Activated naive CD4-positive, alpha-beta T cell treated with anti-CD3 and anti-CD28 coated beads for 36 hours (primary cell): ENCODE data around the gene SNAPIN. TPM values are rescaled to one million over a fixed set of nuclear protein-coding genes. Genes with fewer than 3 reads are reported as not detected.

Experiments used
- CTCF ChIA-PET: fragments of 350-600 bp; sonication (Branson Sonifier 250); formaldehyde crosslinking; loops from one replicate; lab custom pipeline; 2021; ENCODE audit warnings: antibody characterized with exemption; lab: Charles Lee
- DNase-seq: peaks from one replicate; pipeline ENCODE4 v3.0.0-alpha.2; 2020
- H3K27ac Mint-ChIP-seq: one replicate; pipeline ENCODE4 v1.8.0; 2021; ENCODE audit warnings: mild to moderate bottlenecking, mixed read lengths
- H3K27me3 Mint-ChIP-seq: one replicate; pipeline ENCODE4 v1.8.0; 2021; ENCODE audit warnings: low read depth, mixed read lengths
- H3K36me3 Mint-ChIP-seq: one replicate; pipeline ENCODE4 v1.8.0; 2021; ENCODE audit warnings: low read depth, mixed read lengths
- H3K4me1 Mint-ChIP-seq: one replicate; pipeline ENCODE4 v1.8.0; 2021; ENCODE audit warnings: low read depth, mixed read lengths
- H3K4me3 Mint-ChIP-seq: one replicate; pipeline ENCODE4 v1.8.0; 2021; ENCODE audit warnings: mild to moderate bottlenecking, moderate library complexity, mixed read lengths
- H3K9me3 Mint-ChIP-seq: one replicate; pipeline ENCODE4 v1.8.0; 2021; ENCODE audit warnings: mixed read lengths
- intact Hi-C: fragments of 100-400 bp; cut with micrococcal nuclease; formaldehyde crosslinking; loops from one replicate; pipeline ENCODE4 v1.15.1; 2023
- total RNA-seq, 2 experiments: library from RNA; stranded (reverse); gene quantifications; one replicate each; pipeline ENCODE4 v1.2.3, GENCODE V29; 2021

Gene SNAPIN
- total RNA-seq, 2 experiments from 2014 or later, result 24.4 to 26.2 TPM

- CTCF ChIA-PET, result interaction anchor here (0.7 to 6.3 kb wide), 8 partner anchors 9 to 105 kb away, joined by 3 to 43 read pairs (median 3); partner anchors contain the start of gene S100A13
- DNase-seq, result no peak
Measured at GRCh38 chr1:153615406-153615805, 43.1 kb upstream of the SNAPIN start.

GRCh38 chr1:153616144-153616916 is 42.2 kb upstream of the SNAPIN start, which contains the start of gene S100A14:
TSS of gene S100A14 (minus strand) at chr1:153616325. CDS start at chr1:153615858, 467 bp downstream.
- Mint-ChIP-seq H3K27ac (no peak within 1 kb of the TSS), H3K9me3 (no peaks in the 10 kb centered on the region), H3K4me3 (no peak within 1 kb of the TSS), H3K36me3 (no peaks in the 10 kb centered on the region), H3K4me1 (peaks cover 1% of the 10 kb centered on the region), H3K27me3 (no peaks in the 10 kb centered on the region)
- CTCF ChIA-PET, result interaction anchor here (0.6 to 6.3 kb wide), 6 partner anchors 11 to 106 kb away, joined by 3 to 43 read pairs (median 3); partner anchors contain the start of gene S100A13
- intact Hi-C loops, result no loop called here
- no peak for DNase-seq

More at GRCh38 chr1:153615406-153615805, 43.1 kb upstream of the SNAPIN start:
- Mint-ChIP-seq H3K4me1 (peaks cover 1% of the 10 kb centered on the region), H3K27ac (no peak overlapping the region), H3K4me3 (no peak overlapping the region), H3K27me3 (no peaks in the 10 kb centered on the region), H3K9me3 (no peaks in the 10 kb centered on the region), H3K36me3 (no peaks in the 10 kb centered on the region)
- intact Hi-C loops, result no loop called here

GRCh38 chr1:153616917-153617311 is 41.6 kb upstream of the SNAPIN start:
- CTCF ChIA-PET, result interaction anchor here (0.6 to 6.3 kb wide), 7 partner anchors 13 to 122 kb away, joined by 3 to 43 read pairs (median 4); no protein-coding TSS in a partner anchor
- H3K4me3 Mint-ChIP-seq, result no peak overlapping the region
- H3K27me3 Mint-ChIP-seq, result no peaks in the 10 kb centered on the region
- H3K27ac Mint-ChIP-seq, result no peak overlapping the region
- intact Hi-C loops, result loop anchor here (1.0 kb wide), 2 partner anchors 45 to 106 kb away; no protein-coding TSS in a partner anchor
- no peaks in the 10 kb centered on the region for H3K36me3 Mint-ChIP-seq
- H3K4me1 Mint-ChIP-seq, result peaks cover 1% of the 10 kb centered on the region
- no peaks in the 10 kb centered on the region for H3K9me3 Mint-ChIP-seq
- no peak for DNase-seq

GRCh38 chr1:153617663-153618062 is 40.8 kb upstream of the SNAPIN start:
- H3K4me3 Mint-ChIP-seq, result no peak overlapping the region
- no peaks in the 10 kb centered on the region for H3K27me3 Mint-ChIP-seq
- intact Hi-C loops, result loop anchor here (1.0 kb wide), 2 partner anchors 45 to 106 kb away; no protein-coding TSS in a partner anchor
- no peak overlapping the region for H3K27ac Mint-ChIP-seq
- no peaks in the 10 kb centered on the region for H3K9me3 Mint-ChIP-seq
- H3K36me3 Mint-ChIP-seq, result no peaks in the 10 kb centered on the region
- CTCF ChIA-PET, result interaction anchor here (0.6 to 6.3 kb wide), 9 partner anchors 13 to 149 kb away, joined by 3 to 43 read pairs (median 4); no protein-coding TSS in a partner anchor
- peak; percentile 72 for DNase-seq
- H3K4me1 Mint-ChIP-seq, result peaks cover 1% of the 10 kb centered on the region

DNA sequence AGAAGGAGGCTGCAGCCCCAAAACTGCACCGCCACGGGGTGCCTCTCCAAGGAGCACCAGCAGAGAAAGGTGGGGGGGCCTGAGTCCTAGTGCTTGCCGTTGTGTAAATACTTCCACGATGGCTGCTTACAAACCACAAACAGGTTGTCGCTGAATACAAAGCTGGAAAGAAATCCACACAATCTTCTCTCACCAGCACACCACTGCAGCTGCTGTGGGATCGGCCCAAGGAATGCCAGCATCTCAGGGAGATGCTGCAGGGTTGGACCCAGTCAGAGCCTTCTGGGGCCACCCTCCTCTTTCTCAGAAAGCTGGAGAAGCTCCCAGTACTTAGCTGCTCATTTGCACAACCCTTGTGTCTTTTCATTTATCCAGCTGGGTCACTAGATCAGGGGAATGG is 39.3 kb upstream of the SNAPIN start:
- H3K4me3 Mint-ChIP-seq, result no peak overlapping the region
- H3K4me1 Mint-ChIP-seq, result peaks cover 1% of the 10 kb centered on the region
- no peaks in the 10 kb centered on the region for H3K27me3 Mint-ChIP-seq
- no peak overlapping the region for H3K27ac Mint-ChIP-seq
- intact Hi-C loops, result no loop called here
- CTCF ChIA-PET, result interaction anchor here (0.6 to 6.3 kb wide), 4 partner anchors 47 to 131 kb away, joined by 3 to 43 read pairs (median 8); no protein-coding TSS in a partner anchor
- H3K9me3 Mint-ChIP-seq, result no peaks in the 10 kb centered on the region
- no peaks in the 10 kb centered on the region for H3K36me3 Mint-ChIP-seq
- no peak for DNase-seq

GRCh38 chr1:153623101-153623500 is 35.4 kb upstream of the SNAPIN start:
- H3K36me3 Mint-ChIP-seq, result no peaks in the 10 kb centered on the region
- peaks cover 3% of the 10 kb centered on the region for H3K4me1 Mint-ChIP-seq
- CTCF ChIA-PET, result interaction anchor here (0.6 to 1.0 kb wide), 2 partner anchors 9 to 46 kb away, joined by 3 to 4 read pairs; no protein-coding TSS in a partner anchor
- intact Hi-C loops, result no loop called here
- peaks cover 10% of the 10 kb centered on the region for H3K27me3 Mint-ChIP-seq
- no peak overlapping the region for H3K4me3 Mint-ChIP-seq
- DNase-seq, result no peak
- no peak overlapping the region for H3K27ac Mint-ChIP-seq
- H3K9me3 Mint-ChIP-seq, result no peaks in the 10 kb centered on the region

DNA sequence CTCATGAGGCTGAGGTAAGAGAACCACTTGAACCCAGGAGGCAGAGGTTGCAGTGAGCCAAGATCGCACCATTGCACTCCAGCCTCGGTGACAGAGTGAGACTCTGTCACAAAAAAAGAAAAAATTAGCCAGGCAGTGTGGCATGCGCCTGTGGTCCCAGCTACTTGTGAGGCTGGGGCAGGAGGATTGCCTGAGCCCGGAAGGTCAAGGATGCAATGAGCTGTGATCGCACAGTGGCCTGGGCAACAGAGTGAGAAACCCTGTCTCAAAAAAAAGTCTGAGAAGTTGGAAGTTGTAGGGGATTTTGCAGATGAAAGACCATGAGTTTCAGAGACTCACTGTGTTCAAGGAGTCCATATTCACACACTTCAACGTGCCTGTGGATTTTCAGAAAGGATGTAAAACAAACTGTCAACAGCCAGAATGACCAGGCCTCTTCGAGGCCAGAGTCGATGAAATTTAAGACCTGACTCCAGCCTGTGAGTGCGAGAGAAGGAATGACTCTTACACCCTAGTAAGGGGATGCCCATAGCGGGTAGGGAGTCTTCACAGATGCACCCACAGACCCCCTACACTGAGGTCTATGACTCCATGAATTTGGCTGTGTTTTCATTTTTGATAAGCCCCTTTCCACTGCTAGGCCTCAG is 33.4 kb upstream of the SNAPIN start:
- Mint-ChIP-seq H3K4me1 (peaks cover 3% of the 10 kb centered on the region), H3K27me3 (peaks cover 10% of the 10 kb centered on the region), H3K36me3 (no peaks in the 10 kb centered on the region), H3K4me3 (no peak overlapping the region), H3K9me3 (no peaks in the 10 kb centered on the region), H3K27ac (no peak overlapping the region)
- intact Hi-C loops, result no loop called here
- CTCF ChIA-PET, result no interaction called here
- no peak for DNase-seq

GRCh38 chr1:153626477-153626903 is 32.0 kb upstream of the SNAPIN start:
- DNase-seq, result no peak
- CTCF ChIA-PET, result interaction anchor here (0.7 to 1.2 kb wide), 4 partner anchors 11 to 115 kb away, joined by 3 read pairs; no protein-coding TSS in a partner anchor
- H3K4me3 Mint-ChIP-seq, result no peak overlapping the region
- H3K9me3 Mint-ChIP-seq, result no peaks in the 10 kb centered on the region
- intact Hi-C loops, result no loop called here
- peaks cover 8% of the 10 kb centered on the region for H3K4me1 Mint-ChIP-seq
- H3K27ac Mint-ChIP-seq, result no peak overlapping the region
- peaks cover 10% of the 10 kb centered on the region for H3K27me3 Mint-ChIP-seq
- H3K36me3 Mint-ChIP-seq, result no peaks in the 10 kb centered on the region

DNA sequence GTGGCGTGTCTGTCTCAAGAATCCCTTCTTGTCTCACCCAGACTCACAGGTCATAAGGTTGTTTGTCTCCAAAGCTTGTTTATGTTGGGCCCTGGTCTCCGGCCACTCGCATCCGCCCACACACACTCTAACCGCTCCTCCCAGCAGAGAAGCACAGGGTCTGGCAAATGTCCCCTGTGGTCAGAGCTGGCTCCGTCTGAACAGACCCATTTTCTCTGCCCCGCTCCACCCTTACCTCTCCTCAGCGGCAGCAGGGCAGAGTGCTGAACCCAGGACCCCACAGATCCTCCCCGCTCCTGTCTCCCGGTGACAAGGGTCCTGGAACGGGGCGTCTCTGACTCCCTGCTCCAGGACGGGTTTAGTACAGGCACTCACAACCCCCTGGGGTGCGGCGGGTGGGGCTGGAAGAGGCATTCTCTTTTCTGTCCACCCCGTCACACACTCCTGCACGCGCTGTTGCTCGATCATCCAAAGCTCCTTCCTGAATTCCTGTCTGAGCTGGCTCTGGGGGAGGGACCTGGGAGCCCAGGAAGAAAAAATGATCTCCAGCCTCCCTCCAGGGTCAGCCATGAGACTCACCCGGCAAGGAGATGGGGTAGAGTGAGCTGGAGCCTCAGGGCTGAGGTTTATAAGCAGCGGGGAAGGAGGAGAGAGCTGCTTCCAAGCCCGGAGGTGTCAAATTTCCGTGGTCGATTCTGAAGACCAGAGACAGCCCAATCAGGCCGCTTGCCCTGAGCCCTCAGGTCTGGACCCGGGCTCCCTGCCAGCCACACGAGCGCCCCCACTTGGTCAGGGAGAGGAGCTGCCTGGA is 31.4 kb upstream of the SNAPIN start, which contains the start of gene S100A13:
Gene S100A13, minus strand, starts transcription at position 602 of the 811 bp plus-strand sequence. CDS start 1,033 bp downstream, outside the sequence.
- Mint-ChIP-seq H3K27ac (no peak within 1 kb of the TSS), H3K4me3 (no peak within 1 kb of the TSS), H3K4me1 (peaks cover 13% of the 10 kb centered on the region), H3K27me3 (peaks cover 10% of the 10 kb centered on the region), H3K36me3 (no peaks in the 10 kb centered on the region), H3K9me3 (no peaks in the 10 kb centered on the region)
- CTCF ChIA-PET, result interaction anchor here (0.7 to 2.4 kb wide), 6 partner anchors 11 to 116 kb away, joined by 3 to 6 read pairs (median 3); no protein-coding TSS in a partner anchor
- DNase-seq, result peak; percentile 32
- intact Hi-C loops, result no loop called here

- no peak within 1 kb of the TSS for H3K4me3 Mint-ChIP-seq
- H3K36me3 Mint-ChIP-seq, result no peaks in the 10 kb centered on the region
- no peak within 1 kb of the TSS for H3K27ac Mint-ChIP-seq
- peaks cover 17% of the 10 kb centered on the region for H3K4me1 Mint-ChIP-seq
- no peak for DNase-seq
- CTCF ChIA-PET, result interaction anchor here (0.6 to 2.4 kb wide), 6 partner anchors 12 to 403 kb away, joined by 3 to 6 read pairs (median 3); no protein-coding TSS in a partner anchor
- no peaks in the 10 kb centered on the region for H3K9me3 Mint-ChIP-seq
- peaks cover 10% of the 10 kb centered on the region for H3K27me3 Mint-ChIP-seq
- intact Hi-C loops, result no loop called here
Measured at GRCh38 chr1:153627715-153628626, 30.5 kb upstream of the SNAPIN start, which contains the start of gene S100A1. TSS of gene S100A1 (plus strand) at chr1:153628434. CDS start at chr1:153630522, 2,088 bp downstream.
